Measurements from ENCODE around the gene ZCRB1.

Gene ZCRB1

DNA sequence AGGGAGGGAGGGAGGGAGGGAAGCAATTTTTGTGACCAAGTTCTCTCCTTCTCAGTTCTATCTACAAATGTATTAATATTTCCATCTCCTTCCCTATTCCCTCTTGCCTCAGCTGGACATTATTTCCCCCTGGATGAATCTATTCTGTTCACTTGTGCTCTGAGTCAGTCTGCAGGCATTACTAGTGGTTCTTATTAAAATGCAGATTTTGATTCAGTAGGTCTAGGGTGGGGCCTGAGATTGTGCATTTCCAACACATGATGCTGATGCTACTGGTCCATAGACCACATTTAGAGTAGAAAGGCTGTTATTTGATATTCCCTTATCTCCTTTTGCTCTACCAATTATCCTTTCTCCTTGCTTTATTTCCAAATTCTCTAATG lies 47.8 kb downstream of the ZCRB1 start:
- TF ChIP-seq NFIC (IDR thresholded peaks at IDR 0.05) (no peak), RAD21 (IDR thresholded peaks at IDR 0.05; ENCODE audit: low read depth) (no peak), CEBPB (IDR thresholded peaks at IDR 0.05) (no peak)

DNA sequence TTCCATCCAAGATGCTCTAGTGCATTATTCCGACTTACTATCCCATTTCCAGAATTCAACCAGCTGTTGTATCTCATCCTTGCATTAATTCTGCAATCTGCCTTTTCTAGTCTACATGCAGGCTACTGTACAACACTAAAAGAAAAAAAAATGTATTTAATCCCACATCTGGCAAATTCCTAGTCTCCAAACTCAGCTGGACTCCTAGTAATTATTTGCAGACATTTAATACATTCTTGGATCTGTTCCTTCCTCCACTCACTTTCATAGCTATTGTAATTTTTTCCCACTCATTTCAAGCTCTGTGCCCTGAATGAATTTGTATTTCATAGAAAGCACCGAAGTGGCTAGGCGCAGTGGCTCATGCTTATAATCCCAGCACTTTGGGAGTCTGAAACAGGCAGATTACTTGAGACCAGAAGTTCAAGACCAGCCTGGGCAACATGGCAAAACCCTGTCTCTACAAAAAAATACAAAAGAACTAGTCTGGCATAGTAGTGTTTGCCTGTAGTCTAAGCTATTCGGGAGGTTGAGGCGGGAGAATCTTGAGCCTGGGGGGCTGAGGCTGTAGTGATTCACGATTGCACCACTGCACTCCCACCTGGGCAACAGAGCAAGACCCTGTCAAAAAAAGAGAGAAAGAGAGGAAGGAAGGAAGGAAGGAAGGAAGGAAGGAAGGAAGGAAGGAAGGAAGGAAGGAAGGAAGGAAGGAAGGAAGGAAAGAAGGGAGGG lies 48.3 kb downstream of the ZCRB1 start:
- TF ChIP-seq, protein P1, sequence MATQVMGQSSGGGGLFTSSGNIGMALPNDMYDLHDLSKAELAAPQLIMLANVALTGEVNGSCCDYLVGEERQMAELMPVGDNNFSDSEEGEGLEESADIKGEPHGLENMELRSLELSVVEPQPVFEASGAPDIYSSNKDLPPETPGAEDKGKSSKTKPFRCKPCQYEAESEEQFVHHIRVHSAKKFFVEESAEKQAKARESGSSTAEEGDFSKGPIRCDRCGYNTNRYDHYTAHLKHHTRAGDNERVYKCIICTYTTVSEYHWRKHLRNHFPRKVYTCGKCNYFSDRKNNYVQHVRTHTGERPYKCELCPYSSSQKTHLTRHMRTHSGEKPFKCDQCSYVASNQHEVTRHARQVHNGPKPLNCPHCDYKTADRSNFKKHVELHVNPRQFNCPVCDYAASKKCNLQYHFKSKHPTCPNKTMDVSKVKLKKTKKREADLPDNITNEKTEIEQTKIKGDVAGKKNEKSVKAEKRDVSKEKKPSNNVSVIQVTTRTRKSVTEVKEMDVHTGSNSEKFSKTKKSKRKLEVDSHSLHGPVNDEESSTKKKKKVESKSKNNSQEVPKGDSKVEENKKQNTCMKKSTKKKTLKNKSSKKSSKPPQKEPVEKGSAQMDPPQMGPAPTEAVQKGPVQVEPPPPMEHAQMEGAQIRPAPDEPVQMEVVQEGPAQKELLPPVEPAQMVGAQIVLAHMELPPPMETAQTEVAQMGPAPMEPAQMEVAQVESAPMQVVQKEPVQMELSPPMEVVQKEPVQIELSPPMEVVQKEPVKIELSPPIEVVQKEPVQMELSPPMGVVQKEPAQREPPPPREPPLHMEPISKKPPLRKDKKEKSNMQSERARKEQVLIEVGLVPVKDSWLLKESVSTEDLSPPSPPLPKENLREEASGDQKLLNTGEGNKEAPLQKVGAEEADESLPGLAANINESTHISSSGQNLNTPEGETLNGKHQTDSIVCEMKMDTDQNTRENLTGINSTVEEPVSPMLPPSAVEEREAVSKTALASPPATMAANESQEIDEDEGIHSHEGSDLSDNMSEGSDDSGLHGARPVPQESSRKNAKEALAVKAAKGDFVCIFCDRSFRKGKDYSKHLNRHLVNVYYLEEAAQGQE (IDR thresholded peaks at IDR 0.05; ENCODE audit: low read depth): no peak
- TF ChIP-seq ZBTB7A (IDR thresholded peaks at IDR 0.05; ENCODE audit: low read depth) (no peak), TEAD4 (IDR thresholded peaks at IDR 0.05) (no peak), CEBPB (IDR thresholded peaks at IDR 0.05) (no peak), TCF12 (IDR thresholded peaks at IDR 0.05; ENCODE audit: low read depth) (no peak), NFIC (IDR thresholded peaks at IDR 0.05) (no peak), EGR1 (IDR thresholded peaks at IDR 0.05) (no peak), FOXM1 (IDR thresholded peaks at IDR 0.05; ENCODE audit: borderline replicate concordance, low read depth) (no peak), YY1 (IDR thresholded peaks at IDR 0.05; ENCODE audit: low read depth) (no peak), TAF1 (IDR thresholded peaks at IDR 0.05; ENCODE audit: low read depth) (no peak), CREB1 (IDR thresholded peaks at IDR 0.05; ENCODE audit: low read depth) (no peak), RAD21 (IDR thresholded peaks at IDR 0.05; ENCODE audit: low read depth) (no peak), EP300 (IDR thresholded peaks at IDR 0.05; ENCODE audit: borderline replicate concordance) (no peak)
- TF ChIP-seq, protein P2, sequence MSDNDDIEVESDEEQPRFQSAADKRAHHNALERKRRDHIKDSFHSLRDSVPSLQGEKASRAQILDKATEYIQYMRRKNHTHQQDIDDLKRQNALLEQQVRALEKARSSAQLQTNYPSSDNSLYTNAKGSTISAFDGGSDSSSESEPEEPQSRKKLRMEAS (IDR thresholded peaks at IDR 0.05): no peak
- TF ChIP-seq, protein P3, sequence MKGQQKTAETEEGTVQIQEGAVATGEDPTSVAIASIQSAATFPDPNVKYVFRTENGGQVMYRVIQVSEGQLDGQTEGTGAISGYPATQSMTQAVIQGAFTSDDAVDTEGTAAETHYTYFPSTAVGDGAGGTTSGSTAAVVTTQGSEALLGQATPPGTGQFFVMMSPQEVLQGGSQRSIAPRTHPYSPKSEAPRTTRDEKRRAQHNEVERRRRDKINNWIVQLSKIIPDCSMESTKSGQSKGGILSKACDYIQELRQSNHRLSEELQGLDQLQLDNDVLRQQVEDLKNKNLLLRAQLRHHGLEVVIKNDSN (IDR thresholded peaks at IDR 0.05): no peak

DNA sequence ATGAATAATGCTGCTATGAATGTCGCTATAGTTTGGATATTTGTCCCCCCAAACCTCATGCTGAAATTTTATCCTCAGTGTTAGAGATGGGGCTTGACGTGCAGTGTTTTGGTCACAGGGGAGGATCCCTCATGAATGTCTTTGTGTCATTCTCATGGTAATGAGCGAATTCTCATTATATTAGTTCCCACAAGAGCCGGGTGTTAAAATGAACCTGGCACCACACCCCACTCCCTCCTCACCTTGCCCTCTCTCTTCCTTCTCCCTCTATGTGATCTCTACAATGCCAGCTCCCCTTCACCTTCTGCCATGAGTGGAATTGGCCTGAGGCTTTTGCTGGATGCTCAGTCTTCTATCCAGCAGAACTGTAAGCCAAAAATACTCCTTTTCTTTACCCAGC lies 50.4 kb downstream of the ZCRB1 start:
- TF ChIP-seq TAF1 (IDR thresholded peaks at IDR 0.05; ENCODE audit: low read depth): no peak

DNA sequence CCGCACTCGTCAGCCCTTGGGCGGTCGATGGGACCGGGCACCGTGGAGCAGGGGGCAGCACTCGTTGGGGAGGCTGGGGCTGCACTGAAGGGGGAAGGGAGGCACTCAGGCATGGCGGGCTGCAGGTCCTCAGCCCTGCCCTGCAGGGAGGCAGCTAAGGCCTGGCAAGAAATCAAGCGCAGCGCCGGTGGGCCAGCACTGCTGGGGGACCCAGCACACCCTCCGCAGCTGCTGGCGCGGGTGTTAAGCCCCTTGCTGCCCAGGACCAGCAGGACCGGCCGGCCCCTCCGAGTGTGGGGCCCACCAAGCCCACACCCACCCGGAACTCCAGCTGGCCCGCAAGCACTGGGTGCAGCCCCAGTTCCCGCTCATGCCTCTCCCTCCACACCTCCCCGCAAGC lies 52.2 kb downstream of the ZCRB1 start:
- TF ChIP-seq CREB1 (IDR thresholded peaks at IDR 0.05; ENCODE audit: low read depth) (no peak), TCF12 (IDR thresholded peaks at IDR 0.05; ENCODE audit: low read depth) (no peak), EGR1 (IDR thresholded peaks at IDR 0.05) (no peak), FOXM1 (IDR thresholded peaks at IDR 0.05; ENCODE audit: borderline replicate concordance, low read depth) (no peak), EP300 (IDR thresholded peaks at IDR 0.05; ENCODE audit: borderline replicate concordance) (no peak), TAF1 (IDR thresholded peaks at IDR 0.05; ENCODE audit: low read depth) (no peak)
- TF ChIP-seq, protein P3 (IDR thresholded peaks at IDR 0.05): no peak
- TF ChIP-seq, protein P1 (IDR thresholded peaks at IDR 0.05; ENCODE audit: low read depth): no peak

DNA sequence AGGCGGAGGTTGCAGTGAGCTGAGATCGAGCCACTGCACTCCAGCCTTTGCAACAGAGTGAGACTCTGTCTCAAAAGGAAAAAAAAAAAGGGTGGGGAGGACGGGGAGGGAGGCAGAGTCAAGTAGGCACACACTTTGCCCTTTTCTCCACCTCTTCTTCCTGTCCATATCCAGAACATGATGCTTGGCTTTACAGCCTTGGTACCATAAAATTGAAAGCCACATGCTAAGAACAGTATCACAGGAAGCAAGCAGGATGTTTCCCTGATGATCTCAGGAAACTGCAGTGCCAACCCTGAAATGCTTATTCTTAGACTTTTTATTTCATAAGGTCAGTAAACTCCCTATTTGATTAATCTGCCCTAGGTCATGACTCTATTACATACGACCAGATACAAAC lies 55.3 kb downstream of the ZCRB1 start:
- TF ChIP-seq, protein P2 (IDR thresholded peaks at IDR 0.05): no peak
- no peak for TF ChIP-seq TAF1 (IDR thresholded peaks at IDR 0.05; ENCODE audit: low read depth)
- no peak for TF ChIP-seq YY1 (IDR thresholded peaks at IDR 0.05; ENCODE audit: low read depth)
- no peak for TF ChIP-seq ZBTB7A (IDR thresholded peaks at IDR 0.05; ENCODE audit: low read depth)
- no peak for TF ChIP-seq TCF12 (IDR thresholded peaks at IDR 0.05; ENCODE audit: low read depth)
- TF ChIP-seq, protein P1 (IDR thresholded peaks at IDR 0.05; ENCODE audit: low read depth): no peak
- TF ChIP-seq NFIC (IDR thresholded peaks at IDR 0.05): no peak
- no peak for TF ChIP-seq CEBPB (IDR thresholded peaks at IDR 0.05)
- TF ChIP-seq CREB1 (IDR thresholded peaks at IDR 0.05; ENCODE audit: low read depth): no peak
- no peak for TF ChIP-seq EGR1 (IDR thresholded peaks at IDR 0.05)
- TF ChIP-seq TEAD4 (IDR thresholded peaks at IDR 0.05): no peak
- no peak for TF ChIP-seq EP300 (IDR thresholded peaks at IDR 0.05; ENCODE audit: borderline replicate concordance)
- TF ChIP-seq, protein P3 (IDR thresholded peaks at IDR 0.05): no peak
- no peak for TF ChIP-seq FOXM1 (IDR thresholded peaks at IDR 0.05; ENCODE audit: borderline replicate concordance, low read depth)
- no peak for TF ChIP-seq RAD21 (IDR thresholded peaks at IDR 0.05; ENCODE audit: low read depth)

Data from Ishikawa (cell line).